Stimulated activated CD8-positive, alpha-beta memory T cell treated with anti-CD3 and anti-CD28 coated beads, Interleukin-15, amount 100 ng/mL, for 4 hours (primary cell): Measurements from ENCODE around the gene SAPCD1.
A peak's percentile ranks its signal among the peaks of the same experiment; 100 is the strongest.
"Not testable (repeated sequence)": the region's sequence is repeated elsewhere in the genome, so short reads cannot be mapped to it uniquely, and the experiment has no call there.

ENCODE experiments used
- DNase-seq, 2 donors: peaks; one replicate each; pipeline ENCODE4 v3.0.0-alpha.2; 2020; ENCODE audit warnings: low read depth in 2 of 2

SAPCD1 gene

GRCh38 chr6:31799781-31800180 lies 37.3 kb downstream of the SAPCD1 start:
- DNase-seq: no peak

- not testable (repeated sequence) for DNase-seq
Observed at GRCh38 chr6:31801031-31801927, 38.8 kb downstream of the SAPCD1 start.

GRCh38 chr6:31805939-31806469 lies 43.5 kb downstream of the SAPCD1 start:
- DNase-seq: no peak

GRCh38 chr6:31806470-31807272 lies 44.2 kb downstream of the SAPCD1 start, which contains the start of gene LSM2:
Gene LSM2 (minus strand): TSS chr6:31806966. CDS start chr6:31806757, 209 bp downstream.
- DNase-seq: peak; percentile 95

- not testable (repeated sequence) for DNase-seq
Observed at GRCh38 chr6:31808599-31808998, 46.1 kb downstream of the SAPCD1 start.

- DNase-seq: no peak
Observed at GRCh38 chr6:31811645-31812044, 49.2 kb downstream of the SAPCD1 start.

- DNase-seq: no peak
Observed at GRCh38 chr6:31813465-31813849, 51.0 kb downstream of the SAPCD1 start.
